GM12878 (cell line): ENCODE measurements around the gene TOPAZ1. TPM values are rescaled to one million over a fixed set of nuclear protein-coding genes. Genes with fewer than 3 reads are reported as not detected.

ENCODE experiments used
- ATAC-seq: fragments of 200-7000 bp; cut with Tn5 transposase; 3 replicates; pipeline ENCODE4 v1.9.1; 2020; ENCODE audit warnings: mild to moderate bottlenecking, moderate library complexity
- BruUV-seq: library from RNA; stranded (reverse); fragments of 400-500 nt; replicated peaks from 2 replicates; lab custom pipeline; 2021; lab: Mats Ljungman, UMichigan
- CTCF ChIA-PET: fragments of 300-600 bp; sonication (Branson Sonifier 250); formaldehyde crosslinking; extraction: SDS; loops from one replicate; lab custom pipeline; 2021; ENCODE audit warnings: inconsistent platforms; lab: Yijun Ruan, JAX
- POLR2A ChIA-PET: fragments of 350-600 bp; formaldehyde crosslinking; extraction: SDS; loops from one replicate; lab custom pipeline; 2021; ENCODE audit warnings: inconsistent platforms; lab: Charles Lee
- RAD21 ChIA-PET: fragments of 300-600 bp; sonication (Branson Sonifier 250); formaldehyde crosslinking; loops from one replicate; lab custom pipeline; 2023; ENCODE audit warnings: antibody characterized with exemption; ENCODE audit not compliant: unreplicated experiment; lab: Charles Lee
- SMC1A ChIA-PET: fragments of 300-600 bp; sonication (Branson Sonifier 250); formaldehyde crosslinking; loops from one replicate; lab custom pipeline; 2023; ENCODE audit not compliant: unreplicated experiment, uncharacterized antibody; lab: Charles Lee
- DNase-seq: peaks from one replicate; pipeline ENCODE4 v3.0.0-alpha.2; 2011; ENCODE audit warnings: low read depth, low spot score
- FAIRE-seq: peaks from 3 replicates; lab custom pipeline; 2011; peaks lifted over from hg19 to GRCh38; lab: Jason Lieb, UNC
- H2AFZ ChIP-seq: 2 replicates; pipeline ENCODE4 v1.6.0; 2011; ENCODE audit warnings: low read depth, low read length, control low read depth; ENCODE audit not compliant: control insufficient read depth
- H3K27ac ChIP-seq: 2 replicates; pipeline ENCODE4 v1.5.1; 2011; ENCODE audit warnings: control low read depth; ENCODE audit not compliant: control insufficient read depth, insufficient read depth
- H3K27me3 ChIP-seq, 2 experiments: replicated peaks in 1 of 2; 2 replicates each; pipeline versions ENCODE4 v1.6.0 to v1.6.1; 2011; ENCODE audit warnings: low read length in 1 of 2; ENCODE audit not compliant: control insufficient read depth in 2 of 2, insufficient read depth in 2 of 2
- H3K36me3 ChIP-seq, 2 experiments: 2 replicates each; pipeline ENCODE4 v1.5.1; 2011; ENCODE audit warnings: low read length in 1 of 2; ENCODE audit not compliant: control insufficient read depth in 2 of 2, insufficient read depth in 2 of 2
- H3K4me1 ChIP-seq: 2 replicates; pipeline ENCODE4 v1.6.1; 2011; ENCODE audit warnings: mild to moderate bottlenecking, low read length, moderate library complexity, mixed read lengths; ENCODE audit not compliant: control insufficient read depth, insufficient read depth
- H3K4me2 ChIP-seq: 2 replicates; pipeline ENCODE4 v1.6.0; 2011; ENCODE audit warnings: control low read depth; ENCODE audit not compliant: control insufficient read depth, insufficient read depth
- H3K4me3 ChIP-seq: fragments of 200-600 bp; sonication (generic); 2 replicates; pipeline ENCODE4 v1.5.1; 2016
- H3K79me2 ChIP-seq: 2 replicates; pipeline ENCODE4 v1.6.0; 2011; ENCODE audit warnings: low read length; ENCODE audit not compliant: control insufficient read depth, insufficient read depth
- H3K9ac ChIP-seq: 2 replicates; pipeline ENCODE4 v1.8.0; 2011; ENCODE audit warnings: low read length, control low read depth, mixed read lengths; ENCODE audit not compliant: control insufficient read depth, insufficient read depth
- H3K9me3 ChIP-seq: replicated peaks from 3 replicates; pipeline ENCODE4 v1.5.1; 2011; ENCODE audit warnings: mild to moderate bottlenecking, low read length; ENCODE audit not compliant: control insufficient read depth, insufficient read depth
- H4K20me1 ChIP-seq: 2 replicates; pipeline ENCODE4 v1.6.0; 2011; ENCODE audit not compliant: control insufficient read depth, insufficient read depth
- ASH2L ChIP-seq: fragments of 300-600, 200-600 bp; sonication (generic); IDR thresholded peaks from 2 replicates; pipeline ENCODE4 v1.6.1; 2017; ENCODE audit warnings: low read depth, mild to moderate bottlenecking, borderline replicate concordance
- BRCA1 ChIP-seq: IDR thresholded peaks from 2 replicates; pipeline ENCODE4 v1.6.1; 2011; ENCODE audit warnings: low read depth, low read length, improper control_type of control experiment
- CREM ChIP-seq: IDR thresholded peaks from 2 replicates; pipeline ENCODE4 v1.6.1; 2014; ENCODE audit warnings: antibody characterized with exemption, low read depth
- FOXK2 ChIP-seq: fragments of 450-650 bp; IDR thresholded peaks from 2 replicates; pipeline ENCODE4 v1.6.1; 2017; ENCODE audit warnings: mild to moderate bottlenecking, moderate library complexity
- IKZF2 ChIP-seq, 2 experiments: fragments of 450-650 bp; IDR thresholded peaks; 2 replicates each; pipeline ENCODE4 v1.6.1; 2017; ENCODE audit warnings: mild to moderate bottlenecking in 2 of 2, moderate library complexity in 2 of 2
- MEF2A ChIP-seq: IDR thresholded peaks from 2 replicates; pipeline ENCODE4 v1.6.1; 2011; ENCODE audit warnings: low read depth, mild to moderate bottlenecking, low read length, moderate library complexity; ENCODE audit not compliant: insufficient read depth
- MLLT1 ChIP-seq: fragments of 450-650 bp; IDR thresholded peaks from 2 replicates; pipeline ENCODE4 v1.6.1; 2016; ENCODE audit warnings: mild to moderate bottlenecking
- PKNOX1 ChIP-seq: fragments of 450-650 bp; IDR thresholded peaks from 2 replicates; pipeline ENCODE4 v1.6.1; 2016; ENCODE audit warnings: mild to moderate bottlenecking
- RAD51 ChIP-seq: fragments of 450-650 bp; IDR thresholded peaks from 2 replicates; pipeline ENCODE4 v1.6.1; 2016; ENCODE audit warnings: moderate library complexity, mild to moderate bottlenecking, inconsistent platforms
- SKIL ChIP-seq: fragments of 450-650 bp; IDR thresholded peaks from 2 replicates; pipeline ENCODE4 v1.6.1; 2017; ENCODE audit warnings: mild to moderate bottlenecking, low read depth, inconsistent platforms; ENCODE audit not compliant: poor library complexity, severe bottlenecking
- SMAD5 ChIP-seq: IDR thresholded peaks from 2 replicates; pipeline ENCODE4 v1.6.1; 2016; ENCODE audit warnings: antibody characterized with exemption, low read depth
- SMARCA5 ChIP-seq: fragments of 450-650 bp; IDR thresholded peaks from 2 replicates; pipeline ENCODE4 v1.6.1; 2017; ENCODE audit warnings: mild to moderate bottlenecking
- ZBED1 ChIP-seq: IDR thresholded peaks from 2 replicates; pipeline ENCODE4 v1.6.1; 2016; ENCODE audit warnings: borderline replicate concordance
- ZBTB33 ChIP-seq: fragments of 450-650 bp; IDR thresholded peaks from 2 replicates; pipeline ENCODE4 v1.6.1; 2017; ENCODE audit warnings: mild to moderate bottlenecking
- WGBS: methylation state at CpG from one replicate; pipeline ENCODE4 v1.1.6; 2016; ENCODE audit warnings: low lambda C conversion rate; ENCODE audit not compliant: insufficient replicate concordance, insufficient coverage; ENCODE audit errors: missing lambda C conversion rate; 5-methylcytosine and 5-hydroxymethylcytosine counted together
- in situ Hi-C: fragments of 300-500 bp; cut with MboI; formaldehyde crosslinking; loops from 9 replicates; pipeline ENCODE4 v1.14.3; 2018; ENCODE audit warnings: mixed read lengths
- intact Hi-C: fragments of 100-400 bp; cut with micrococcal nuclease; formaldehyde crosslinking; loops from one replicate; pipeline ENCODE4 v1.14.2; 2022; ENCODE audit not compliant: unreplicated experiment
- polyA plus RNA-seq, 11 experiments: library from polyadenylated mRNA; depleted of rRNA in 4 of 11; unstranded in 6 of 11; stranded (reverse) in 5 of 11; fragments of >200 nt; fragmentation: Nextera tagmentation in 4 of 11; fragmentation: Illumina TruSeq in 1 of 11; extraction: Ambion mirVana in 4 of 11; extraction: Trizol in 1 of 11; gene quantifications; 1 replicate in 1 of 11; 2 replicates in 10 of 11; pipeline versions ENCODE4 v1.2.1 to v1.2.3, GENCODE V29; 2011 to 2016; ENCODE audit warnings: inconsistent platforms in 2 of 11, missing spikeins in 2 of 11, low read depth in 1 of 11
- total RNA-seq, 4 experiments: library from RNA; depleted of rRNA in 3 of 4; stranded (reverse); fragments of >200 nt in 3 of 4; fragmentation: Illumina TruSeq in 1 of 4; extraction: Trizol in 1 of 4; gene quantifications; 2 replicates each; pipeline versions ENCODE4 v1.2.1 to v1.2.3, GENCODE V29; 2013 to 2021
- TF ChIP-seq, protein P1 (sequence below): fragments of 450-650 bp; IDR thresholded peaks from 2 replicates; pipeline ENCODE4 v1.6.1; 2018; ENCODE audit warnings: borderline replicate concordance, mild to moderate bottlenecking; ENCODE audit not compliant: partially characterized antibody

The TOPAZ1 gene
- total and polyA plus RNA-seq, 10 of the 15 experiments (the other 5 are each of a cell fraction or from before 2014, with no cell fraction given) = 0.02 TPM; not detected in 9

GRCh38 chr3:44284949-44285348, 43.3 kb downstream of the TOPAZ1 start:
- Histone ChIP-seq H3K27ac (no peak overlapping the region), H3K36me3 (no peaks in the 10 kb centered on the region), H3K9ac (no peak overlapping the region), H3K4me3 (no peak overlapping the region), H2AFZ (no peak overlapping the region), H3K27me3 (no peaks in the 10 kb centered on the region; a peak in 1 of 4 replicates), H3K9me3 (no peaks in the 10 kb centered on the region), H3K79me2 (no peaks in the 10 kb centered on the region), H3K4me1 (no peaks in the 10 kb centered on the region), H3K4me2 (no peak overlapping the region), H4K20me1 (no peaks in the 10 kb centered on the region)
- ATAC-seq (peak; percentile 19; the same call in 1 of the 3 replicates), DNase-seq (no peak), FAIRE-seq (no peak)
- in situ Hi-C loops (no loop called here), intact Hi-C loops (no loop called here)
- ChIA-PET SMC1A (no interaction called here), RAD21 (no interaction called here), POLR2A (no interaction called here), CTCF (no interaction called here)
- TF ChIP-seq FOXK2 (no peak), ASH2L (no peak), MEF2A (no peak), CREM (no peak), PKNOX1 (no peak), BRCA1 (no peak), MLLT1 (no peak), ZBED1 (no peak), SMAD5 (no peak), SKIL (no peak), RAD51 (no peak), SMARCA5 (no peak), IKZF2 (IDR thresholded peaks at IDR 0.05) (no peak), ZBTB33 (no peak)
- TF ChIP-seq, protein P1, sequence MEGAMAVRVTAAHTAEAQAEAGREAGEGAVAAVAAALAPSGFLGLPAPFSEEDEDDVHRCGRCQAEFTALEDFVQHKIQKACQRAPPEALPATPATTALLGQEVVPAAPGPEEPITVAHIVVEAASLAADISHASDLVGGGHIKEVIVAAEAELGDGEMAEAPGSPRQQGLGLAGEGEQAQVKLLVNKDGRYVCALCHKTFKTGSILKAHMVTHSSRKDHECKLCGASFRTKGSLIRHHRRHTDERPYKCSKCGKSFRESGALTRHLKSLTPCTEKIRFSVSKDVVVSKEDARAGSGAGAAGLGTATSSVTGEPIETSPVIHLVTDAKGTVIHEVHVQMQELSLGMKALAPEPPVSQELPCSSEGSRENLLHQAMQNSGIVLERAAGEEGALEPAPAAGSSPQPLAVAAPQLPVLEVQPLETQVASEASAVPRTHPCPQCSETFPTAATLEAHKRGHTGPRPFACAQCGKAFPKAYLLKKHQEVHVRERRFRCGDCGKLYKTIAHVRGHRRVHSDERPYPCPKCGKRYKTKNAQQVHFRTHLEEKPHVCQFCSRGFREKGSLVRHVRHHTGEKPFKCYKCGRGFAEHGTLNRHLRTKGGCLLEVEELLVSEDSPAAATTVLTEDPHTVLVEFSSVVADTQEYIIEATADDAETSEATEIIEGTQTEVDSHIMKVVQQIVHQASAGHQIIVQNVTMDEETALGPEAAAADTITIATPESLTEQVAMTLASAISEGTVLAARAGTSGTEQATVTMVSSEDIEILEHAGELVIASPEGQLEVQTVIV = no peak
- BruUV-seq = no TSS peak
- WGBS = 5% methylated on average over 2 of the region's 2 CpGs
